H9 (cell line): ENCODE measurements around the gene EML5. TPM values are rescaled to one million over a fixed set of nuclear protein-coding genes. Genes with fewer than 3 reads are reported as not detected.

Experiments
- DNase-seq: peaks from one replicate; pipeline ENCODE4 v3.0.0-alpha.2; 2017
- H2AFZ ChIP-seq: one replicate; pipeline ENCODE4 v1.6.1; 2013; ENCODE audit warnings: mild to moderate bottlenecking, low read length, control low read depth, moderate library complexity
- H2AK5ac ChIP-seq: 2 replicates; pipeline ENCODE4 v1.6.1; 2013; ENCODE audit warnings: low read length, control low read depth, mixed read lengths; ENCODE audit not compliant: insufficient read length
- H2BK120ac ChIP-seq: one replicate; pipeline ENCODE4 v1.6.1; 2013; ENCODE audit warnings: low read depth, mild to moderate bottlenecking, low read length, control low read depth, inconsistent platforms; ENCODE audit not compliant: poor library complexity, severe bottlenecking
- H2BK12ac ChIP-seq: 2 replicates; pipeline ENCODE4 v1.6.1; 2013; ENCODE audit warnings: low read length, control low read depth, mixed read lengths, low read depth; ENCODE audit not compliant: insufficient read length
- H2BK15ac ChIP-seq: 2 replicates; pipeline ENCODE4 v1.6.1; 2013; ENCODE audit warnings: low read depth, low read length, control low read depth
- H2BK20ac ChIP-seq: one replicate; pipeline ENCODE4 v1.6.1; 2013; ENCODE audit warnings: low read depth, mild to moderate bottlenecking, low read length, control low read depth, inconsistent platforms; ENCODE audit not compliant: poor library complexity, severe bottlenecking
- H2BK5ac ChIP-seq: 2 replicates; pipeline ENCODE4 v1.6.1; 2013; ENCODE audit warnings: low read length, control low read depth, mixed read lengths; ENCODE audit not compliant: insufficient read length
- H3K14ac ChIP-seq: 2 replicates; pipeline ENCODE4 v1.6.1; 2013; ENCODE audit warnings: low read length, control low read depth; ENCODE audit not compliant: insufficient read depth
- H3K18ac ChIP-seq: 2 replicates; pipeline ENCODE4 v1.6.1; 2013; ENCODE audit warnings: low read depth, mild to moderate bottlenecking, mixed read lengths, low read length, control low read depth; ENCODE audit not compliant: insufficient read length
- H3K23ac ChIP-seq: 2 replicates; pipeline ENCODE4 v1.6.1; 2013; ENCODE audit warnings: low read length, control low read depth, mixed read lengths, low read depth; ENCODE audit not compliant: insufficient read length
- H3K23me2 ChIP-seq: 2 replicates; pipeline ENCODE4 v1.6.1; 2013; ENCODE audit warnings: low read depth, mild to moderate bottlenecking, mixed read lengths, low read length, control low read depth; ENCODE audit not compliant: insufficient read length, poor library complexity, severe bottlenecking
- H3K27ac ChIP-seq: 2 replicates; pipeline ENCODE4 v1.5.1; 2013; ENCODE audit warnings: low read length, control low read depth, mixed read lengths, low read depth; ENCODE audit not compliant: insufficient read length
- H3K27me3 ChIP-seq: 2 replicates; pipeline ENCODE4 v1.6.1; 2013; ENCODE audit warnings: low read length, control low read depth, inconsistent platforms; ENCODE audit not compliant: insufficient read depth
- H3K4ac ChIP-seq: 2 replicates; pipeline ENCODE4 v1.6.1; 2013; ENCODE audit warnings: low read depth, mild to moderate bottlenecking, control low read depth, inconsistent platforms, low read length, moderate library complexity
- H3K4me1 ChIP-seq: 2 replicates; pipeline ENCODE4 v1.6.1; 2013; ENCODE audit warnings: low read length, control low read depth, inconsistent platforms; ENCODE audit not compliant: insufficient read depth
- H3K4me2 ChIP-seq: 2 replicates; pipeline ENCODE4 v1.6.1; 2013; ENCODE audit warnings: low read length, control low read depth, mixed read lengths; ENCODE audit not compliant: insufficient read length, insufficient read depth
- H3K56ac ChIP-seq: 2 replicates; pipeline ENCODE4 v1.6.1; 2013; ENCODE audit warnings: low read depth, mild to moderate bottlenecking, mixed read lengths, low read length, control low read depth; ENCODE audit not compliant: insufficient read length
- H3K79me1 ChIP-seq: 2 replicates; pipeline ENCODE4 v1.6.1; 2013; ENCODE audit warnings: low read depth, mild to moderate bottlenecking, moderate library complexity, low read length, control low read depth, inconsistent platforms; ENCODE audit not compliant: insufficient read depth, poor library complexity, severe bottlenecking
- H3K79me2 ChIP-seq: 2 replicates; pipeline ENCODE4 v1.6.1; 2013; ENCODE audit warnings: low read length, control low read depth, inconsistent platforms; ENCODE audit not compliant: insufficient read depth
- H3K9ac ChIP-seq: 2 replicates; pipeline ENCODE4 v1.6.1; 2013; ENCODE audit warnings: low read length, control low read depth, mixed read lengths; ENCODE audit not compliant: insufficient read length; ENCODE audit errors: extremely low read depth
- H3K9me3 ChIP-seq: one replicate; pipeline ENCODE4 v1.6.1; 2013; ENCODE audit warnings: low read depth, low read length, inconsistent platforms; ENCODE audit not compliant: control insufficient read depth
- H3T11ph ChIP-seq: one replicate; pipeline ENCODE4 v1.6.1; 2013; ENCODE audit warnings: mild to moderate bottlenecking, low read length, control low read depth, inconsistent platforms
- H4K20me1 ChIP-seq: one replicate; pipeline ENCODE4 v1.6.1; 2013; ENCODE audit not compliant: control insufficient read depth, insufficient read length, insufficient read depth
- H4K5ac ChIP-seq: 2 replicates; pipeline ENCODE4 v1.6.1; 2013; ENCODE audit warnings: low read depth, mild to moderate bottlenecking, mixed read lengths, low read length, control low read depth; ENCODE audit not compliant: insufficient read length
- H4K8ac ChIP-seq: replicated peaks from 2 replicates; pipeline ENCODE4 v1.6.1; 2013; ENCODE audit warnings: low read length, control low read depth, mixed read lengths, low read depth; ENCODE audit not compliant: insufficient read length
- H4K91ac ChIP-seq: 2 replicates; pipeline ENCODE4 v1.6.1; 2013; ENCODE audit warnings: low read depth, mild to moderate bottlenecking, moderate library complexity, mixed read lengths, low read length, control low read depth; ENCODE audit not compliant: insufficient read length
- H3K27ac Mint-ChIP-seq, 3 experiments: 2 replicates in 2 of 3; 3 replicates in 1 of 3; pipeline ENCODE4 v1.8.0; 2020 to 2021; ENCODE audit warnings: mixed read lengths in 3 of 3, mild to moderate bottlenecking in 1 of 3, moderate library complexity in 1 of 3
- H3K27me3 Mint-ChIP-seq: 2 replicates; pipeline ENCODE4 v1.8.0; 2021; ENCODE audit warnings: low read depth, mild to moderate bottlenecking, moderate library complexity, mixed read lengths
- H3K36me3 Mint-ChIP-seq, 3 experiments: 2 replicates in 2 of 3; 3 replicates in 1 of 3; pipeline ENCODE4 v1.8.0; 2020 to 2021; ENCODE audit warnings: low read depth in 3 of 3, mixed read lengths in 3 of 3; ENCODE audit not compliant: insufficient read depth in 1 of 3
- H3K4me1 Mint-ChIP-seq, 2 experiments: 2 replicates each; pipeline ENCODE4 v1.8.0; 2020; ENCODE audit warnings: mixed read lengths in 2 of 2
- H3K4me3 Mint-ChIP-seq, 2 experiments: 2 replicates in 1 of 2; 3 replicates in 1 of 2; pipeline ENCODE4 v1.8.0; 2020 to 2021; ENCODE audit warnings: mild to moderate bottlenecking in 2 of 2, mixed read lengths in 2 of 2, moderate library complexity in 1 of 2
- H3K9me3 Mint-ChIP-seq, 2 experiments: 2 replicates in 1 of 2; 3 replicates in 1 of 2; pipeline ENCODE4 v1.8.0; 2020; ENCODE audit warnings: mild to moderate bottlenecking in 2 of 2, mixed read lengths in 2 of 2, moderate library complexity in 1 of 2
- CTCF ChIP-seq: fragments of 200-600 bp; sonication (generic); conservative IDR thresholded peaks from 3 replicates; pipeline ENCODE4 v1.8.0; 2021; ENCODE audit warnings: antibody characterized with exemption, mild to moderate bottlenecking
- WGBS: extraction: QIAGEN DNeasy Blood & Tissue Kit; methylation state at CpG from one replicate; pipeline ENCODE4 v1.1.7; 2013; ENCODE audit warnings: missing lambda C conversion rate, low lambda C conversion rate, mixed read lengths; ENCODE audit not compliant: insufficient read length; ENCODE audit errors: extremely low coverage; 5-methylcytosine and 5-hydroxymethylcytosine counted together
- total RNA-seq: library from RNA; stranded (reverse); gene quantifications from 2 replicates; pipeline ENCODE4 v1.2.1, GENCODE V29; 2021

The EML5 gene
- total RNA-seq, 1 experiment from 2014 or later = 0.81 TPM

GRCh38 chr14:88698651-88699050 is 94.1 kb downstream of the EML5 start:
- Histone ChIP-seq H4K5ac (no peak overlapping the region), H3K4ac (no peak overlapping the region), H3K27ac (no peak overlapping the region), H2BK12ac (no peak overlapping the region), H3K14ac (no peak overlapping the region), H3K9ac (no peak overlapping the region), H4K91ac (no peak overlapping the region), H3K23me2 (no peaks in the 10 kb centered on the region), H3K79me1 (no peaks in the 10 kb centered on the region), H3K56ac (no peak overlapping the region), H3K27me3 (no peaks in the 10 kb centered on the region), H2BK15ac (no peak overlapping the region), H2BK5ac (no peak overlapping the region), H2BK120ac (no peak overlapping the region), H2AFZ (no peak overlapping the region), H3K18ac (no peak overlapping the region), H4K20me1 (no peaks in the 10 kb centered on the region), H3K23ac (no peak overlapping the region), H3K79me2 (no peaks in the 10 kb centered on the region), H3K4me1 (no peaks in the 10 kb centered on the region), H2AK5ac (no peak overlapping the region), H3K9me3 (no peaks in the 10 kb centered on the region), H4K8ac (no peak overlapping the region), H3T11ph (no peak overlapping the region), H3K4me2 (no peak overlapping the region), H2BK20ac (no peak overlapping the region)
- H3K27ac Mint-ChIP-seq = no peak overlapping the region
- no peak overlapping the region for H3K4me3 Mint-ChIP-seq
- WGBS = no CpG with 5 or more reads among the region's 5 CpGs
- no peaks in the 10 kb centered on the region for H3K36me3 Mint-ChIP-seq
- no peaks in the 10 kb centered on the region for H3K4me1 Mint-ChIP-seq
- H3K27me3 Mint-ChIP-seq = peaks cover 2% of the 10 kb centered on the region
- no peak for DNase-seq
- H3K9me3 Mint-ChIP-seq = no peaks in the 10 kb centered on the region
- TF ChIP-seq CTCF = no peak
